HCT116 (cell line): ENCODE data around the gene UBAC2. TPM values are rescaled to one million over a fixed set of nuclear protein-coding genes. Genes with fewer than 3 reads are reported as not detected.

Experiments
- ATAC-seq: fragments of 200-7000 bp; cut with Tn5 transposase; 2 replicates; pipeline ENCODE4 v1.9.1; 2020; ENCODE audit warnings: mild to moderate bottlenecking, moderate library complexity
- BruUV-seq: library from RNA; stranded (reverse); fragments of 400-500 nt; replicated peaks from 2 replicates; lab custom pipeline; 2021; lab: Mats Ljungman, UMichigan
- CTCF ChIA-PET: fragments of 300-600 bp; sonication (Branson Sonifier 250); formaldehyde crosslinking; loops from one replicate; lab custom pipeline; 2021; ENCODE audit warnings: antibody characterized with exemption; lab: Charles Lee
- POLR2A ChIA-PET: fragments of 300-600, 350-600 bp; sonication (Branson Sonifier 250); formaldehyde crosslinking; loops from one replicate; lab custom pipeline; 2021; ENCODE audit warnings: antibody characterized with exemption; lab: Charles Lee
- RAD21 ChIA-PET, 2 experiments: fragments of 300-600 bp; sonication (Branson Sonifier 250); formaldehyde crosslinking; loops; one replicate each; lab custom pipeline; 2023; ENCODE audit warnings: low total read pairs in 2 of 2; ENCODE audit not compliant: uncharacterized antibody in 2 of 2, unreplicated experiment in 2 of 2, low non-redundant PET in 1 of 2; lab: Charles Lee
- DNase-seq: peaks from one replicate; pipeline ENCODE4 v3.0.0-alpha.2; 2010; ENCODE audit warnings: low read depth, low spot score
- H2AFZ ChIP-seq: fragments of 200-600 bp; shearing (Covaris generic), sonication (generic); 2 replicates; pipeline ENCODE4 v1.6.1; 2017; ENCODE audit warnings: low read depth, mixed run types, mixed read lengths, antibody characterized with exemption, low read length; ENCODE audit not compliant: poor library complexity, severe bottlenecking
- H3K27ac ChIP-seq: 2 replicates; pipeline ENCODE4 v1.5.1; 2012; ENCODE audit warnings: low read depth, low read length
- H3K27me3 ChIP-seq: fragments of 200-600 bp; sonication (generic); 2 replicates; pipeline ENCODE4 v1.6.1; 2016; ENCODE audit warnings: mixed run types, low read length, mixed read lengths; ENCODE audit not compliant: insufficient read depth
- H3K36me3 ChIP-seq, 2 experiments: fragments of 200-500 bp in 1 of 2; fragments of 200-600 bp in 1 of 2; sonication (Bioruptor generic) in 1 of 2; sonication (generic) in 1 of 2; 2 replicates each; pipeline versions ENCODE4 v1.5.1 to v1.6.1; 2014 to 2016; ENCODE audit warnings: low read length in 2 of 2, inconsistent platforms in 1 of 2, mixed read lengths in 1 of 2, mixed run types in 1 of 2; ENCODE audit not compliant: insufficient read depth in 2 of 2, control insufficient read depth in 1 of 2
- H3K4me1 ChIP-seq, 2 experiments: fragments of 200-600 bp in 1 of 2; sonication (generic) in 1 of 2; 2 replicates each; pipeline versions ENCODE4 v1.5.1 to v1.6.1; 2012 to 2017; ENCODE audit warnings: low read length in 2 of 2, inconsistent platforms in 1 of 2, mild to moderate bottlenecking in 1 of 2, mixed read lengths in 1 of 2, mixed run types in 1 of 2, moderate library complexity in 1 of 2; ENCODE audit not compliant: insufficient read depth in 2 of 2, control insufficient read depth in 1 of 2
- H3K4me2 ChIP-seq: fragments of 200-600 bp; sonication (generic); 2 replicates; pipeline ENCODE4 v1.6.1; 2017; ENCODE audit warnings: mixed run types, low read length, mixed read lengths
- H3K4me3 ChIP-seq, 2 experiments: fragments of 200-600 bp in 1 of 2; sonication (generic) in 1 of 2; replicated peaks in 1 of 2; 2 replicates each; pipeline ENCODE4 v1.5.1; 2011 to 2016; ENCODE audit warnings: low read length in 2 of 2, control low read depth in 1 of 2, low read depth in 1 of 2, mild to moderate bottlenecking in 1 of 2, mixed read lengths in 1 of 2, mixed run types in 1 of 2
- H3K79me2 ChIP-seq: fragments of 200-600 bp; sonication (generic); 2 replicates; pipeline ENCODE4 v1.6.1; 2017; ENCODE audit warnings: mild to moderate bottlenecking, mixed run types, low read length, moderate library complexity, mixed read lengths; ENCODE audit not compliant: insufficient read depth
- H3K9ac ChIP-seq: fragments of 200-600 bp; sonication (generic); 2 replicates; pipeline ENCODE4 v1.6.1; 2016; ENCODE audit warnings: low read length, mixed read lengths
- H3K9me2 ChIP-seq: fragments of 200-600 bp; sonication (generic), shearing (Covaris generic); 2 replicates; pipeline ENCODE4 v1.6.1; 2017; ENCODE audit warnings: mixed run types, mild to moderate bottlenecking, moderate library complexity; ENCODE audit not compliant: insufficient read depth
- H3K9me3 ChIP-seq, 2 experiments: fragments of 200-500 bp in 1 of 2; fragments of 200-600 bp in 1 of 2; sonication (Bioruptor generic) in 1 of 2; sonication (generic) in 1 of 2; 2 replicates each; pipeline ENCODE4 v1.6.1; 2014 to 2017; ENCODE audit warnings: low read length in 2 of 2, mixed read lengths in 2 of 2, inconsistent platforms in 1 of 2, low read depth in 1 of 2, mild to moderate bottlenecking in 1 of 2, mixed run types in 1 of 2, moderate library complexity in 1 of 2; ENCODE audit not compliant: control insufficient read depth in 1 of 2, insufficient read depth in 1 of 2
- H4K20me1 ChIP-seq: fragments of 200-600 bp; sonication (generic), shearing (Covaris generic); 2 replicates; pipeline ENCODE4 v1.6.1; 2017; ENCODE audit warnings: mixed run types, mild to moderate bottlenecking, moderate library complexity; ENCODE audit not compliant: insufficient read depth
- ATF3 ChIP-seq: IDR thresholded peaks from 2 replicates; pipeline ENCODE4 v1.6.1; 2012
- CBX3 ChIP-seq: IDR thresholded peaks from 2 replicates; pipeline ENCODE4 v1.6.1; 2012; ENCODE audit warnings: low read depth
- CEBPB ChIP-seq: IDR thresholded peaks from 2 replicates; pipeline ENCODE4 v1.6.1; 2012; ENCODE audit warnings: low read depth
- EGR1 ChIP-seq: IDR thresholded peaks from 2 replicates; pipeline ENCODE4 v1.6.1; 2012; ENCODE audit warnings: low read depth
- EZH2phosphoT487 ChIP-seq: fragments of 200-600 bp; IDR thresholded peaks from 2 replicates; pipeline ENCODE4 v1.6.1; 2018; ENCODE audit warnings: antibody characterized with exemption, borderline replicate concordance
- POLR2A ChIP-seq: IDR thresholded peaks from 2 replicates; pipeline ENCODE4 v1.7.0; 2011; ENCODE audit warnings: borderline replicate concordance; ENCODE audit not compliant: insufficient read depth, insufficient read length; ENCODE audit errors: extremely low read depth
- POLR2AphosphoS5 ChIP-seq: IDR thresholded peaks from 2 replicates; pipeline ENCODE4 v1.6.1; 2011; ENCODE audit warnings: mild to moderate bottlenecking, low read depth, low read length, moderate library complexity
- SIN3A ChIP-seq: IDR thresholded peaks from 2 replicates; pipeline ENCODE4 v1.6.1; 2012; ENCODE audit warnings: low read depth
- TCF7L2 ChIP-seq: IDR thresholded peaks from 2 replicates; pipeline ENCODE4 v1.7.0; 2011; ENCODE audit warnings: borderline replicate concordance, inconsistent platforms; ENCODE audit not compliant: insufficient read depth, insufficient read length; ENCODE audit errors: extremely low read depth
- ZBTB33 ChIP-seq: IDR thresholded peaks from 2 replicates; pipeline ENCODE4 v1.6.1; 2011; ENCODE audit warnings: mild to moderate bottlenecking, low read length, moderate library complexity; ENCODE audit not compliant: insufficient replicate concordance; ENCODE audit errors: extremely low read depth
- intact Hi-C: fragments of 100-400 bp; cut with micrococcal nuclease; formaldehyde crosslinking; loops from 2 replicates; pipeline ENCODE4 v1.10.0; 2022
- total RNA-seq: library from RNA; stranded (reverse); gene quantifications from one replicate; pipeline ENCODE4 v1.2.1, GENCODE V29; 2021; ENCODE audit not compliant: unreplicated experiment

The UBAC2 gene
- total RNA-seq, 1 experiment from 2014 or later, result 67.4 TPM

GRCh38 chr13:99370481-99371275 is 170.0 kb downstream of the UBAC2 start:
- no peaks in the 10 kb centered on the region for H3K27me3 ChIP-seq
- ChIA-PET RAD21 (no interaction called here), CTCF (no interaction called here), POLR2A (no interaction called here)
- TF ChIP-seq ATF3, result no peak
- no peak for TF ChIP-seq CBX3
- no peak for TF ChIP-seq CEBPB
- no peak for TF ChIP-seq EGR1
- no peak for TF ChIP-seq SIN3A
- no peak for TF ChIP-seq EZH2phosphoT487
- no peak overlapping the region for H3K4me3 ChIP-seq
- no peak for ATAC-seq
- intact Hi-C loops, result no loop called here
- H3K36me3 ChIP-seq, result peaks cover 0 to 7% of the 10 kb centered on the region in 2 experiments; a peak in 1 of 4 replicates
- no peak for DNase-seq
- no peaks in the 10 kb centered on the region for H3K79me2 ChIP-seq
- no peak overlapping the region for H2AFZ ChIP-seq
- H3K4me1 ChIP-seq, result no peaks in the 10 kb centered on the region
- H3K4me2 ChIP-seq, result no peak overlapping the region
- H4K20me1 ChIP-seq, result no peaks in the 10 kb centered on the region
- H3K9me3 ChIP-seq, result no peaks in the 10 kb centered on the region
- no peaks in the 10 kb centered on the region for H3K9me2 ChIP-seq
- no peak overlapping the region for H3K27ac ChIP-seq
- no peak overlapping the region for H3K9ac ChIP-seq
- BruUV-seq, result no TSS peak

- no peaks in the 10 kb centered on the region for H3K27me3 ChIP-seq
- DNase-seq, result no peak
- no peak for ATAC-seq
- CTCF ChIA-PET, result no interaction called here
- no peak overlapping the region for H3K4me2 ChIP-seq
- no TSS peak for BruUV-seq
- H2AFZ ChIP-seq, result no peak overlapping the region
- H3K9ac ChIP-seq, result no peak overlapping the region
- no peak for TF ChIP-seq ZBTB33
- no peak for TF ChIP-seq TCF7L2
- TF ChIP-seq POLR2A, result no peak
- TF ChIP-seq POLR2AphosphoS5, result no peak
- TF ChIP-seq SIN3A, result no peak
- no peaks in the 10 kb centered on the region for H3K4me1 ChIP-seq
- no peak overlapping the region for H3K27ac ChIP-seq
- no peaks in the 10 kb centered on the region for H4K20me1 ChIP-seq
- no peaks in the 10 kb centered on the region for H3K79me2 ChIP-seq
- H3K9me2 ChIP-seq, result no peaks in the 10 kb centered on the region
- peaks cover 0 to 9% of the 10 kb centered on the region in 2 experiments; a peak in 2 of 4 replicates for H3K36me3 ChIP-seq
- POLR2A ChIA-PET, result no interaction called here
- H3K4me3 ChIP-seq, result no peak overlapping the region
- H3K9me3 ChIP-seq, result no peaks in the 10 kb centered on the region
- intact Hi-C loops, result no loop called here
- RAD21 ChIA-PET, result no interaction called here
Measured at GRCh38 chr13:99371956-99372355, 171.3 kb downstream of the UBAC2 start.
